ENCODE results near the gene EMP3.
A peak's percentile ranks its signal among the peaks of the same experiment; 100 is the strongest.
"Not testable (repeated sequence)": the region's sequence is repeated elsewhere in the genome, so short reads cannot be mapped to it uniquely, and the experiment has no call there.

The EMP3 gene, protein sequence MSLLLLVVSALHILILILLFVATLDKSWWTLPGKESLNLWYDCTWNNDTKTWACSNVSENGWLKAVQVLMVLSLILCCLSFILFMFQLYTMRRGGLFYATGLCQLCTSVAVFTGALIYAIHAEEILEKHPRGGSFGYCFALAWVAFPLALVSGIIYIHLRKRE

DNA sequence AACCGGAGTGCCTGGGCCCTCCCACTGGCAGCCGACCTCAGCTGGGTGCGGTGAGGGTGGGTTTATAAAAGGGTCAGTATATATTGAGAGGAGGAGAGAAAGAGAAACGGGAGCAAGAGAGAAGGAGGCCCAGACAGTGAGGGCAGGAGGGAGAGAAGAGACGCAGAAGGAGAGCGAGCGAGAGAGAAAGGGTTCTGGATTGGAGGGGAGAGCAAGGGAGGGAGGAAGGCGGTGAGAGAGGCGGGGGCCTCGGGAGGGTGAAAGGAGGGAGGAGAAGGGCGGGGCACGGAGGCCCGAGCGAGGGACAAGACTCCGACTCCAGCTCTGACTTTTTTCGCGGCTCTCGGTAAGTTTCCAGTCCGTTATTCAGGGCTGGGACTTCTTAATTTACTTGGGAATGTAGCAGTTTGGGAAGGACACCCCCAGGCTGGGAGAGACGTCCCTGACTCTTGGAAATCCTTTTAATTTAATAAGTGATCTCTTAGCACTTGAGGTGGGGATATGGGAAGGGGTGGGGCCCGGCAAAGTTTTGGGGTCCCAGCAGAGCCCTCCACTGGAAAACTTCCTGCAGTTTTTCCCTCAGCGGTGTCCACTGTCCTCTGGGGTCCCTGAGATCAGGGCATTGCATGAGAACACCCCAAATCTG lies at the start of gene EMP3:
Gene EMP3 (plus strand): TSS at position 288 of the 646 bp plus-strand sequence. CDS start 1,293 bp downstream, outside the sequence.
- DNase-seq, result peak; percentile 72 to 73

DNA sequence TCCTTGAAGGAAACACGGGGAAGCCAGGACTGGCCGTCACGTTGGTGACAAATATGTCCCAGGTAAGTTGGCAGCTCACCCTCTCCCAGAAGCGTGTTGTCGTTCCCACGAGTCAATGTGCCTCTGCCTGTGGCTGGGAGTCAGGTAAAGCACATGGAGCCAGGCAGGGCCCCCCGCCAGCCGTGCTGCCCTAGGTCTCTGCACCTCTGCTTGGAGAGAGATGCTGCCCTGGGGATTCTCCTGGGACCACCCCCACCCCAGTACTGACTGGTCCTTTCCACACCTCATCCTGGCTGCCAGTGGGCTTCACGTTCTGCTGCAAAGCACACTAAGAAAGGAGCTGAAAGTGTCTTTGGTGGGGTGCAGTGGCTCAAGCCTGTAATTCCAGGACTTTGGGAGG lies 45.6 kb upstream of the EMP3 start:
- DNase-seq, result no peak

DNA sequence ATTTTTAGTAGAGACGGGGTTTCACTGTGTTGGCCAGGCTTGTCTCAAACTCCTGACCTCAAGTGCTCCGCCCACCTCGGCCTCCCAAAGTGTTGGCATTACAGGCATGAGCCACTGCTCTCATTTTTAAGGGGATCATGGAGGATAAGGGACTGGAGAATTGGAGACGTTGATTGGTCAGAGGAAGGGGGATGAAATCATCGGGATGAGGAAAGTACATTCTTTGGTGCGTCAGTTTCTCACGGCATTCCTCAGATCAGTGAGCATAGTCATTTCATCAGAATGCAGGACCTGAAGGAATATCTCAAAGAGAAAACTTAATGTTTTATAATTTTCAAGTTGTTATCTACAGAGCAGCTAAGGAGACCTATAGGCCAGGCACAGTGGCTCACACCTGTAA lies 41.4 kb upstream of the EMP3 start:
- no peak for DNase-seq

DNA sequence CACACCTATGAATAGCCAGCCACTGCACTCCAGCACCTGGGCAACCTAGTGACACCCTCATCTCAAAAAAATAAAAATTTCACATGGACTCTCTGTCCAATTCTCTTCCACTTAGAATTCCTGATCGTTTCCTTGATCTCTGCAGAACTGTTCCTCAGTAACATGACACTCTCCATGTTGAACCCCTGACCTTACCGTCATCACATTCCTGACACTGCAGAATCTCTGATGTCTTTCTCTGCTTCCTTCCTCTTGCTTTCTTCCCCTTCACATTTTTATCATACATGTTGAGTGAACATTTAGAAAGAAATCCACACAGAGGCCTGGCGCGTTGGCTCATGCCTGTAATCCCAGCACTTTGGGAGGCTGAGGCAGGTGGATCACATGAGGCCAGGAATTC lies 40.5 kb upstream of the EMP3 start:
- DNase-seq, result no peak

DNA sequence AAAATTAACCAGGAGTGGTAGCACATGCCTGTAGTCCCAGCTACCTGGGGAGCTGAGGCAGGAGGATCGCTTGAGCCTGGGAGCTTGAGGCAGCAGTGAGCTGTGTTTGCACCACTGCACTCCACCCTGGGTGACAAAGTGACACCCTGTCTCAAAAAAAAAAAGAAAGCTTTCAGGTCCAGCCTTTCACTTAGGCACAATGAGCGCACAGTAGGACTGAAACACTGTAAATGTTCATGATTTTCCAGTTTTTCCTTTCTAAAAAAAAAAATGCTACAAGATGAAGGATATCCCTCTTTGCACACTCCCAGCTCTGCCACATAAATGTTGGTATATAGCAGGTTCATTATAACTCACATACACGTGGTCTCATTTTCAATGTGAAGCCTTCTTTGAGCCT lies 37.6 kb upstream of the EMP3 start:
- no peak for DNase-seq

DNA sequence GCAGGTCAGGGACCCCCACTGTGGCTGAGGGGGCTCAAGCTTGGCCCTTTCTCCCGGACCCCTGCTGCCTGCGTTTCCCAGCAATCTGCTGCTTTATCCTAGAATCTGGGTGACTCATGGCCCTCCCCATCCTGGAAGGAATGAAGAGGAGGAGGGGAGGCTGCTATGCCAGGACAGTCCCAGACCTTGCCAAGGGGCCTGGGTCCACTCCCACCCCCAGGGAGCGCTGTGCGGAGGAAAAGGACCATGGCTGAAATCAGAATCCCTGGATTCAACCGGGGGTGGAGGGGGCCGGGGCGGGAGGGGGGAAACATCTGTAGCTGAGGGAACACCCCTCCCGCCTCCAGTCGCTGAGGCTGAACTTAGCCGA lies 35.0 kb upstream of the EMP3 start:
- no peak for DNase-seq

DNA sequence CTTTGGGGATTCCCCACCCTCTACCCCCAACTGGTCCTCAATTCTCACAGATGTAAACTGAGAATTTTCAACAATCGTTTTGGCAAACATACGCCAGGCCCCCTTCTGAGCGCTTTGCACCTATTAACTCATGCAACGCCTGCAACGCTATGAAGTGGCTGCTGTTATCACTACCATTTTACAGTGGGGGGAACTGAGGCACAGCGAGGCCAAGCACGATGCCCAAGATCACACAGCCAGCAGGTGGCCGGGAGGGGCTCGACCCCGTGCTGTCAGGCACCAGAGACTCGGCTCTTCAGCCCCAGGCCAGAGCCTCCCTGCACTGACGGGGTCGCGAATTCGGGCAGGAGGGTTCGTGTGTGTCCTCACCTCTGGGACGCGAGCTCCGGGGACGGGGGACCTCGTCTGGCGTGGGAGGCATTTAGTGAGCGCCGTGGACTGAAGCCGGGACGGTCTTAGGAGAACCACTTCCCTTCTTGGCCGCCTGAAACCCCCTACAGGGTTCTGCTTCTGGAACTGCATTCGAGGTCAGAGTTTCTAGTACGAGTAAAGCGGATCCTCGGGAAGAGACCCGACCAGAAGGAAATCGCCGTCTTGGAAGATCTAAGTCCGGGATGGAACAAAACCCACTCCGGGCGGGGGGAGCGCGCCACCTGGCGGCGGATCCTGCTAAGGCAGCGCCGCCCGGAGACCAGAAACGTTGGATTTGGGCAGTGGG lies 34.4 kb upstream of the EMP3 start:
- DNase-seq, result peak; percentile 62 to 64

DNA sequence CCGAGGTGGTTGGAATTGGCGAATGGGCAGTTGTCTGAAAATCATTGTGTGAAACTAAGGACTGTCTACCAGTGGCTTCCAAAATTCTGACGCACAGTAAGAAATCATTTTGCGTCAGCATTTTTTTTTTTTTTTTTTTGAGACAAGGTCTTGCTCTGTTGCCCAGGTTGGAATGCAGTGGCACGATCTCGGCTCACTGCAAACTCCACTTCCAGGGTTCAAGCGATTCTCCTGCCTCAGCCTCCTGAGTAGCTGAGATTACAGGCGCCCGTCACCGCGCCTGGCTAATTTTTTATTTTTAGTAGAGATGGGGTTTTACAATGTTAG lies 33.9 kb upstream of the EMP3 start:
- not testable (repeated sequence) for DNase-seq

DNA sequence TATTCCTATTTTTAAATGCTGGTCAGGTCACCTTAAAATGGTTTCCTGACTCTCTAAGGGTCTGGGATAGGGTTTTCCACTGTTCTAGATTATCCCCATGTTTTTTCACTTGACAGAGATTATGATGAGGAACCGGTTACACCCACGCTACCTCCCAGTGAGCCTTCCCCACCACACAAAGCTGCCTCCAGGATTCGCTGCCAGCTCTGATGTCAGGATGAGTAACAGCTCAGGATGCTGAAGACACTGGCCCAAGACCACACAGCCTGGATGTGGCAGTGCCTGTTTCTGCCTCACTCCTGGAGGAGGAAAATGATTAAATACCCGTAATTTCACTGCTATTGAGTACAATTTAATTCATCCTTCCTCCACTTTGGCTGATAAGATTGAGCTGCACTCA lies 32.6 kb upstream of the EMP3 start:
- DNase-seq, result no peak

DNA sequence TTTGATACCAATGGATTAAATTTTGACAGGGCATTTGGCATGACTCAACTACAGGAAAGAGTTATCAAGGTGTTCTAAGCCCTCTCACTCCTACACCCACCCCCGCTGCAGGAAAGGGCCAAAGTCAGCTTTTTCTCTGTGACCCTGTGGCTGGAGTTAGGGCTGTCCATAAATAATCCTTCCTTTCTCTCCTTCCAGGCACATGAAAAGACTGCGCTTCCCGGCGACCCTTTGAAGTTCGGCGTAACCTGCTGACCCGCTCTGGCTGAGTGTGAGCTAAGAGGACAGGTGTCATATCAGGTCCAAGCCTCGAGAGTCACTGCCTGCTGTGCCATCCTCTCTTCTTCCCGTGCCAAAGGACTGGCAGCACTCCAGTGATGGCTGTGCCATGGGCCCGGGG lies 29.9 kb upstream of the EMP3 start:
- no peak for DNase-seq

DNA sequence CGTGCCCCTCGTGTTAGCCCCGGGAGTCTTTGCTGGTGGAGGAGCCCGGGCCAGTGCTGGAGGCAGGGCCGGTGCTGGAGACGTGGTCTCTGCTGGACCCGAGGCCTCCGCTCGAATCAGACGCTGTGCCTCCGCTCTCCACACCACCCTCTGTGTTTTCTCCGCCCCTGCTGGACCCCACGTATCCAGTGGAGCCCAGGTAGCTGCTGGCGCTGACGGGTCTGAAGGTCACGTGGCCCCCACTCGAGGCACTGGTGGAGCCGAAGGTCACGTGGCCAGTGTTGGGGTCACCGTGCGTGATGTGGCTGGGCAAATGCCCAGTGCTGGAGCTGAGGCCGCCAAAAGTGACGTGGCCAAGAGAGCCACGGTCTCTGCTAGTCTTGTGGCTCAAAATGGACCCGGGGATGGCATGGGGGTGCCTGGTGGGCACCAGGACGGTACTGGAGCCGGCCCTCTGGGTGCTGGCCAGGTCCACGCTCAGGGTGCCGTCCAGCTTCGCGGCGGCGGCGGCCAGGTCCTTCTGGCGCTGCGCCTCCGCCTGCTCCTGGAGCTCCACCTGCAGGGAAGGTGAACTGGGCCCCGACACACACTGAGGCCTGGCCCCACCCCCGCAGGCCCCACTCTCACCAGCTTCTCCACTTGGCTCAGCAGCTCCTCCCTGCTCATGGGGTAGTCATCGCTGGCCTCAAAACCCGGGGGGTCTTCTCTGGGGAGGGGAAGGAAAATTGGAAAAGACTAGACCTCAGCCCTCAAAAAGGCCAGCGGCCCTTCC lies 28.2 kb upstream of the EMP3 start:
- DNase-seq, result no peak

DNA sequence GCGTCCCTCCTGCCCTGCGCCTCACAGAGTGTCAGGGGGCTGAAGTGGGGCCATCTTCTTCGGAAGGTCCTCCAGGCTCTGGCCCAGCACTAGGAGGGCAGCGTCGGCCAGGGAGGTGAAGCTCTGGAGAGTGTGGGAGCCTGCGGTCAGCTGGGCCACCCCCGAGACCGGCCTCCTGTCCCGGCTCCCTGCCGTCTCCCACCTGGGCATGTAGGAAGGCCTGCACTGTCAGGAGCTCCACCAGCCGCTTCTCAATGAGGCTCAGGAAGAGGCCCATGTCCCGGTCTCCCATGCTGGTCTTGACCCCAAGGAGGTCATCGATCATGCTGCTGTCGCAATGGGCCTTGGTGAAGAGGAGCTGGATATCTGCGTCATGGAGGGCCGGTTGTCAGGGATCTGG lies 27.4 kb upstream of the EMP3 start:
- DNase-seq, result no peak

DNA sequence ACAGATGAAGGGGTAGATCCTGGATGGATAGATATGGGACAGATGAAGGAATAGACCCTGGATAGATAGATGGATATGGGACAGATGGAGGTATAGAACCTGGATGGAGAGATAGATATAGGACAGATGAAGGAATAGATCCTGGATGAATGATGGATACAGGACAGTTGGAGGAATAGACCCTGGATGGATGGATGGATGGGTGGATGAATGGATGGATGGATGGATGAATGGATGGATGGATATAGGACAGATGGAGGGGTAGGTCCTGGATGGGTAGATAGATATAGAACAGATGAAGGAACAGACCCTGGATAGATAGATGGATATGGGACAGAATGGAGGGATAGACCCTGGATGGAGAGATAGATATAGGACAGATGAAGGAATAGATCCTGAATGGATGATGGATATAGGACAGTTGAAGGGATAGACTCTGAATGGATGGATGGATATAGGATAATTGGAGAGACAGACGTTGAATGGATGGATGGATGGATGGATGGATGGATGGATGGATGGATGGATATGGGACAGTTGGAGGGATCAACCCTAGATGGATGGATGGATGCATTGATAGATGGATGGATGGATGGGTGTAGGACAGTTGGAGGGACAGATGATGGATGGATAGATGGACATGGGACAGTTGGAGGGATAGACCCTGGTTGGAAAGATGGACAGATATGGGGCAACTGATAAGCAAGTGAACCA lies 23.3 kb upstream of the EMP3 start:
- DNase-seq, result no peak

DNA sequence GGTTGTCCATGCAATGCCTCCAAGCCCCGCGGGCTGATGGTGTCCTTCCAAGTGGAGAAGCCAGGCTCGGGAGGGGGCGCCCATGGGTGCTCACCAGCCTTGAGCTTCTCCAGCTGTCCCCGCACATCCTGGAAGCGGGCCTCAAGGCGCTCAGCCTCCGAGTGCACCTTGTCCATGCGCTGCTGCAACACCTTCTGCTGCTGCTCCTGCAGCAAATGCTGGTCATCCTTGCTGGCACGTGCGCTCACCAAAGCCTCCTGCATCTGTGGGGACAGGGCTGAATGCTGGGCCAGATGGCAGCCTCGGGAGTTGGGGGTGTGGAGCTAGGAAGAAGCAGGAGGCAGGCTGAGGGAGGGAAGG lies 22.8 kb upstream of the EMP3 start:
- no peak for DNase-seq

DNA sequence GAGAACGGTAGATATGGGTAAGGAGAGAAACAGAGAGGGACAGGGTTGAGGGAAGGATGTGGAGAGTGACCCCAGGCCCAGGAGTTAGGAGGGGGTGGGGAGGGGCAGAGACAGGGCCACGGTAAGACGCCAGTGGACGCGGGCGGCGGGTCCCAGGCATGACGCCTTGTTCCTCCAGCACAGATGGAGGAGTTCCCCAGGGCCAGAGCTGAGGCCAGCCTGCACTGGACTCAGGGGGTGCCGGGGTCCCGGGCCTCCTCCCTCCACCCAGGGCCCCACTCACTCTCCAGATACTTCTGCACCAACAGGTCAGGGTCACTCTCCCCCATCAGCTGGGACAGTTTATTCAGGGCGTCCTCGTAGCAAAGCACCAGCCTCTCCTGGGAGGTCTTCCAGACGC lies 22.0 kb upstream of the EMP3 start:
- DNase-seq, result no peak

DNA sequence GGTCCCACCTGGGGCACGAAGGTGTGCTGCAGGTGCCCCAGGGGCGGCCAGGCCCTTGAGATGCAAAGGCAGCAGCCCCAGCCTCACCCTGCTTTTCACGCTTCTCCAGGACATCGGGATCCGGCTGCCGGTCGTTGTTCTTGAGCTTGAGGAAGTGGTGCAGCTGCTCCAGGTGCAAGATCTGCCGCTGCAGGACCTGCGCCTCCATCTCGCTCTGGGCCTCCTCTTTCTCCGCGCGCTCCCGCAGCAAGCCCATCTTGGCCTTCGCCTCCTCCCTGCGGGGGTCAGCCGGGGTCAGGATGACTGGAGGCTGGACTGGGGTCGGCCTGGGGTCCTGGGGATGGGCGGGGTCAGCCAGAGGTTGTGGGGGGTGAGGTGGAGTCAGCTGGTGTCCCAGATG lies 21.5 kb upstream of the EMP3 start:
- DNase-seq, result no peak

DNA sequence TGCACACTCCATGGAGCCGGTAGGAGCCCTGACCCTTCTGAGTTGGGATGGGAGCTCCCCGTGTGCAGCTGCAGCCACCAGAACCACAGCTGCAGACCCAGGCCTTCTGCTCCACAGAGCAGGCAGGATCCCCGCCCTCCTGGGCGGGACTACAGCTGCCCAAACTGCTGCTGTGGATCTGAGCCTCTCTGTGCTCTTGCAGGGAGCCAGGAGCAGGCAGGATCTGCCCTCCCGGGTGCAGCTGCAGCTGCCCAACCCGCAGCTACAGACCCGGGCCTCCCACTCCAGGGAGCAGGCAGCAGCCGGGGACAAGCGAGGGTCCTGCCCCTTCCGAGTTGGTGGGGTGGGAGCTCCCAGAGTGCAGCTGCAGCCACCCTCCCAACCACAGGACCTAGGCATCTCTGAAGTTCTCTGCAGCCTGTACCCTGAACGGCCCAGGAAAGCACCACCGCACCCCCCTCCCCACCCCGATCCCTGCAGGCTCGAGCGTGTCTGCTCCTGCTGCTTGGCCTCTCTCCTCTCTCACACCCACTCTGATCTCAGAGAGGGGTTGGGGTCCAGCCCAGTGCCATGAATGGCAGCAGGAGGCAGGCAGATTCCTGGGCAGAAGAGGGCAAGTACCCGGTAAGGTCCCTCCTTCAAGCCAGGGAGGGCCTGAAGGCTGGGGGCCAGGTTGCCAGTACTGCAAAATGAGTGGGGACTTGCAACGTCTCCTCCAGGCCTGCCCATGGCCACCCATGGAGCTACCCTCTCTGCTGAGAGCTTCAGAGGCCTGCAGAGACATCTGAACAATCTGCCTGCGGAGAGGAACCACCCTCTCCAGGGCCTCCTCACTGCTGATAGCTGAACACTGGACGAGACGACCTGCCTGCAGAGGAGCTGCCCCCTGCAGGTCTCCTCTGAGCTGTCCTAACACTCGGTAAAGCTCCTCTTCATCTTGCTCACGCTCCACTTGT lies 16.4 kb upstream of the EMP3 start:
- DNase-seq, result no peak

DNA sequence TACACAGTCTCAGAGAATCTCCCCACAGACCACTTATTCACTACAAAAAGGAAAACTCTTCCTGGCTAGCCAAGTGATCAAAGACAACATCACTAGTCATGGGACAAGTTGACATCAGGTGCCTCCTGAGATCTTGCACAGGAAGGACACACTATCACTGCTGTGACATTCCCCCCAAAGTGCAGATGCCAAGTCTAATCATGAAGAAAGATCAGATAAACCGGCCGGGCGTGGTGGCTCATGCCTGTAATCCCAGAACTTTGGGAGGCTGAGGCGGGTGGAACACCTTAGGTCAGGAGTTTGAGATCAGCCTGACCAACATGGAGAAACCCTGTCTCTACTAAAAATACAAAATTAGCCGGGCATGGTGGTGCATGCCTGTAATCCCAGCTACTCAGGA lies 15.6 kb upstream of the EMP3 start:
- DNase-seq, result not testable (repeated sequence)

DNA sequence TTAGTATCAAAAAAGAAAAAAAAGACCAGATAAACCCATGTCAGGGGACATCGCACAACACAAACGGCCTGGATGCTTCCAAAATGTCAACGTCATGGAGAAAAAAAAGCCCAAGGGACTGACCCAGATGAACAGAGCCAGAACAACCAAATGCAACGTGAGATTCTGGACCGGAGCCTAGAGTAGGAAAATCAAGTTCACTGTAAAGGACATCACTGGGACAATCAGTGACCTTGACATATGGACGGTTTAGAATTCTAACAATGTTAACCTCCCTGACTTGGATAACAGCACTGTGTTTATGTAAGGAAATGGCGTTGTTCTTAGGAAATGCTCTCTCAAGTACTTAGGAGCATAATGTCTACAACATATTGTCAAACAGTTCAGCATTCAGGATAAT lies 15.1 kb upstream of the EMP3 start:
- DNase-seq, result no peak

DNA sequence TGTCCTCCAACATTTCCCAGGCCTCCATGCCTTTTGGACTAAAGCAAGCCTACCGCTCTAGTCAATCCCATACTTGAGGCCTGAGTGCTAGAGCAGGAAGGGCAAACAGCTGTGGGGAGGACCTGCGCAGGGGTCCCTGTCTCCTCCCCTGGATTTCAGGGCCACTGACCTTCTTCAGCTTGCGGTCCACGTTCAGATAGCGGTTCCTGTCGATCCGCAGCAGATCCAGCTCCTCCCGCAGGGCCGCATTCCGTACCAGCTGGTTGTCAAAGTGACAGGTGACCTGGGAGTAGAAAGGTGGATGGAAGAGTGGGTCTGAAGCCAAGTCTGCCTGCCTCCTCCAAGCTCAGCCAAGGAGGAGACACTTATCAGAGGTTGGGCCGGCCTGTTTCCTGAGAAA lies 14.0 kb upstream of the EMP3 start:
- no peak for DNase-seq

DNA sequence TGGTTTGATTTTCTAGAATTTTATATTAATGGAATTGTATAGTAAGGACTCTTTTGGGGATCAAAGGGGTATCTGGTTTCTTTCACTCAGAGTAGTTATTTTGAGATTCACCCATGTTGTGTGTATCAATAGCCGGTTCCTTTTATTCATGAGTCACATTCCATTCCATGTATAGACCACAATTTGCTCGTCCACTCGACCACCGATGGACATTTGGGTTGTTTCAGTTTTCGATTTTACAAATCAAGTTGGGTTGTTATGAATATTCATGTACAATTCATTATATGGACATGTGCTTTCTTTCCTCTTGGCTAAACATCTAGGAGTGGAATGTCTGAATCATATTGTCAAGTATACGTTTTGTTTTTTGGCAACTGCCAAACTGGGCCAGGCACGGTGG lies 9.6 kb upstream of the EMP3 start:
- DNase-seq, result no peak

DNA sequence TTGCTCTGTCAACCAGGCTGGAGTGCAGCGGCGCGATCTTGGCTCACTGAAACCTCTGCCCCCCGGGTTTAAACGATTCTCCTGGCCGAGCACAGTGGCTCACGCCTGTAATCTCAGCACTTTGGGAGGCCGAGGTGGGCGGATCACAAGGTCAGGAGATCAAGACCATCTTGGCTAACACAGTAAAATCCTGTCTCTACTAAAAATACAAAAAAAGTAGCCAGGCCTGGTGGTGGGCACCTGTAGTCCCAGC lies 7.7 kb upstream of the EMP3 start:
- not testable (repeated sequence) for DNase-seq
